ENCODE results near the gene ACAP3.

The ACAP3 gene

GRCh38 chr1:1244192-1244811 lies 63.4 kb downstream of the ACAP3 start:
- TF ChIP-seq EZH2phosphoT487 (IDR thresholded peaks at IDR 0.05; ENCODE audit: borderline replicate concordance, low read length) = no peak
- TF ChIP-seq, protein P1, sequence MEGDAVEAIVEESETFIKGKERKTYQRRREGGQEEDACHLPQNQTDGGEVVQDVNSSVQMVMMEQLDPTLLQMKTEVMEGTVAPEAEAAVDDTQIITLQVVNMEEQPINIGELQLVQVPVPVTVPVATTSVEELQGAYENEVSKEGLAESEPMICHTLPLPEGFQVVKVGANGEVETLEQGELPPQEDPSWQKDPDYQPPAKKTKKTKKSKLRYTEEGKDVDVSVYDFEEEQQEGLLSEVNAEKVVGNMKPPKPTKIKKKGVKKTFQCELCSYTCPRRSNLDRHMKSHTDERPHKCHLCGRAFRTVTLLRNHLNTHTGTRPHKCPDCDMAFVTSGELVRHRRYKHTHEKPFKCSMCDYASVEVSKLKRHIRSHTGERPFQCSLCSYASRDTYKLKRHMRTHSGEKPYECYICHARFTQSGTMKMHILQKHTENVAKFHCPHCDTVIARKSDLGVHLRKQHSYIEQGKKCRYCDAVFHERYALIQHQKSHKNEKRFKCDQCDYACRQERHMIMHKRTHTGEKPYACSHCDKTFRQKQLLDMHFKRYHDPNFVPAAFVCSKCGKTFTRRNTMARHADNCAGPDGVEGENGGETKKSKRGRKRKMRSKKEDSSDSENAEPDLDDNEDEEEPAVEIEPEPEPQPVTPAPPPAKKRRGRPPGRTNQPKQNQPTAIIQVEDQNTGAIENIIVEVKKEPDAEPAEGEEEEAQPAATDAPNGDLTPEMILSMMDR (IDR thresholded peaks at IDR 0.05; ENCODE audit: low read depth, low read length, poor library complexity, severe bottlenecking) = no peak
- H3K4me3 ChIP-seq (ENCODE audit: low read length) = no peak overlapping the region
- no peak overlapping the region for H3K27ac ChIP-seq (ENCODE audit: low read depth, low read length)
- no peaks in the 10 kb centered on the region for H4K20me1 ChIP-seq (ENCODE audit: control insufficient read depth, insufficient read depth, low read depth, low read length)
- no peaks in the 10 kb centered on the region for H3K9me3 ChIP-seq (ENCODE audit: control insufficient read depth, insufficient read depth, low read length)
- peaks cover 3% of the 10 kb centered on the region; the same call in 1 of the 2 replicates for H3K27me3 ChIP-seq (ENCODE audit: control insufficient read depth, low read length)
- H3K4me2 ChIP-seq (ENCODE audit: low read length) = no peak overlapping the region
- no peaks in the 10 kb centered on the region for H3K9me2 ChIP-seq (replicated peaks; ENCODE audit: control insufficient read depth, low read length)
- no peaks in the 10 kb centered on the region for H3K4me1 ChIP-seq (ENCODE audit: control insufficient read depth, low read length)
- no peaks in the 10 kb centered on the region for H3K36me3 ChIP-seq (ENCODE audit: control insufficient read depth, low read length)
- no peaks in the 10 kb centered on the region for H3F3A ChIP-seq (ENCODE audit: control insufficient read depth, insufficient read depth)
- no peaks in the 10 kb centered on the region for H3K79me2 ChIP-seq (ENCODE audit: control insufficient read depth, low read length)

DNA sequence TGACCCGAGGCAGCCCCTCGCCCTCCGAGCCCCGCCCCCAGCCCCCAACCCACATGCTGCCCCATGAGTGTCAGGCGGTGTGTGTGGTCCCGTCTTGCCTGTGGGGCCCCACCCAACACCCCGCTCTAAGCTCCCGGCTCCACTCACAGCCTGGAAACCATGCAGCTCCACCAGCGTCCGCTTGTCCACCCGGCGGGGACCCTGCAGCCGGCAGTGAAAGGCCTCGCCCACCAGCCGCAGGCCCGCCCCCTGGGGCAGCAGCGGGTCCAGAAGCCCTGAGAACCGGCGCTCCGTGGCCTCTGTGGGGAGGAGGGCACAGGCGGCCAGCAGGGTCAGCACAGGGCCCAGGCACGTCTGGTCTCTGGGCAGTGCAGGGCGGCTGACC lies 63.9 kb downstream of the ACAP3 start:
- TF ChIP-seq, protein P1 (IDR thresholded peaks at IDR 0.05; ENCODE audit: low read depth, low read length, poor library complexity, severe bottlenecking) = no peak
- TF ChIP-seq EZH2phosphoT487 (IDR thresholded peaks at IDR 0.05; ENCODE audit: borderline replicate concordance, low read length) = no peak
- no peaks in the 10 kb centered on the region for H4K20me1 ChIP-seq (ENCODE audit: control insufficient read depth, insufficient read depth, low read depth, low read length)
- no peaks in the 10 kb centered on the region for H3F3A ChIP-seq (ENCODE audit: control insufficient read depth, insufficient read depth)
- no peaks in the 10 kb centered on the region for H3K79me2 ChIP-seq (ENCODE audit: control insufficient read depth, low read length)
- H3K4me3 ChIP-seq (ENCODE audit: low read length) = no peak overlapping the region
- H3K9me2 ChIP-seq (replicated peaks; ENCODE audit: control insufficient read depth, low read length) = no peaks in the 10 kb centered on the region
- no peaks in the 10 kb centered on the region for H3K9me3 ChIP-seq (ENCODE audit: control insufficient read depth, insufficient read depth, low read length)
- no peak overlapping the region for H3K27ac ChIP-seq (ENCODE audit: low read depth, low read length)
- no peaks in the 10 kb centered on the region for H3K36me3 ChIP-seq (ENCODE audit: control insufficient read depth, low read length)
- peaks cover 3% of the 10 kb centered on the region; the same call in 1 of the 2 replicates for H3K27me3 ChIP-seq (ENCODE audit: control insufficient read depth, low read length)
- no peak overlapping the region for H3K4me2 ChIP-seq (ENCODE audit: low read length)
- H3K4me1 ChIP-seq (ENCODE audit: control insufficient read depth, low read length) = no peaks in the 10 kb centered on the region

GRCh38 chr1:1243266-1243660 lies 64.5 kb downstream of the ACAP3 start:
- no peaks in the 10 kb centered on the region for H3K79me2 ChIP-seq (ENCODE audit: control insufficient read depth, low read length)
- no peaks in the 10 kb centered on the region for H3K9me3 ChIP-seq (ENCODE audit: control insufficient read depth, insufficient read depth, low read length)
- peaks cover 3% of the 10 kb centered on the region; the same call in 1 of the 2 replicates for H3K27me3 ChIP-seq (ENCODE audit: control insufficient read depth, low read length)
- TF ChIP-seq, protein P1 (IDR thresholded peaks at IDR 0.05; ENCODE audit: low read depth, low read length, poor library complexity, severe bottlenecking) = no peak
- TF ChIP-seq EZH2phosphoT487 (IDR thresholded peaks at IDR 0.05; ENCODE audit: borderline replicate concordance, low read length) = no peak
- H3K27ac ChIP-seq (ENCODE audit: low read depth, low read length) = no peak overlapping the region
- H3F3A ChIP-seq (ENCODE audit: control insufficient read depth, insufficient read depth) = no peaks in the 10 kb centered on the region
- H3K4me2 ChIP-seq (ENCODE audit: low read length) = no peak overlapping the region
- no peak overlapping the region for H3K4me3 ChIP-seq (ENCODE audit: low read length)
- H4K20me1 ChIP-seq (ENCODE audit: control insufficient read depth, insufficient read depth, low read depth, low read length) = no peaks in the 10 kb centered on the region
- no peaks in the 10 kb centered on the region for H3K36me3 ChIP-seq (ENCODE audit: control insufficient read depth, low read length)
- H3K4me1 ChIP-seq (ENCODE audit: control insufficient read depth, low read length) = no peaks in the 10 kb centered on the region
- no peaks in the 10 kb centered on the region for H3K9me2 ChIP-seq (replicated peaks; ENCODE audit: control insufficient read depth, low read length)

Data from DOHH2 (cell line).